Ecto neural progenitor cell (in vitro differentiated cells): Measurements from ENCODE around the gene BICRA.
"Not testable (repeated sequence)": the region's sequence is repeated elsewhere in the genome, so short reads cannot be mapped to it uniquely, and the experiment has no call there.

Experiments
- DNase-seq: peaks from one replicate; pipeline ENCODE4 v3.0.0-alpha.2; 2018; ENCODE audit warnings: low spot score

BICRA gene

GRCh38 chr19:47663435-47663910 is 54.5 kb downstream of the BICRA start:
- no peak for DNase-seq

- DNase-seq, result no peak
Measured at GRCh38 chr19:47663911-47664771, 55.2 kb downstream of the BICRA start.

- not testable (repeated sequence) for DNase-seq
Measured at GRCh38 chr19:47668556-47668955, 59.6 kb downstream of the BICRA start.

- DNase-seq, result no peak
Measured at GRCh38 chr19:47670736-47671135, 61.8 kb downstream of the BICRA start.

- no peak for DNase-seq
Measured at GRCh38 chr19:47671499-47671898, 62.6 kb downstream of the BICRA start.

- DNase-seq, result no peak
Measured at GRCh38 chr19:47673426-47673825, 64.5 kb downstream of the BICRA start.

- DNase-seq, result no peak
Measured at GRCh38 chr19:47674548-47674947, 65.6 kb downstream of the BICRA start.

GRCh38 chr19:47675271-47675670 is 66.3 kb downstream of the BICRA start:
- DNase-seq, result no peak

- DNase-seq, result no peak
Measured at GRCh38 chr19:47675859-47676258, 66.9 kb downstream of the BICRA start.

- no peak for DNase-seq
Measured at GRCh38 chr19:47676811-47677210, 67.9 kb downstream of the BICRA start.

- no peak for DNase-seq
Measured at GRCh38 chr19:47679251-47679900, 70.4 kb downstream of the BICRA start.

GRCh38 chr19:47679922-47680857 is 71.3 kb downstream of the BICRA start:
- no peak for DNase-seq

GRCh38 chr19:47680858-47681332 is 72.0 kb downstream of the BICRA start:
- no peak for DNase-seq

GRCh38 chr19:47681388-47681787 is 72.5 kb downstream of the BICRA start:
- DNase-seq, result no peak

- DNase-seq, result no peak
Measured at GRCh38 chr19:47681936-47682335, 73.0 kb downstream of the BICRA start.

- DNase-seq, result no peak
Measured at GRCh38 chr19:47682939-47683338, 74.0 kb downstream of the BICRA start.

- no peak for DNase-seq
Measured at GRCh38 chr19:47686679-47687450, 77.9 kb downstream of the BICRA start.

- no peak for DNase-seq
Measured at GRCh38 chr19:47687906-47688305, 79.0 kb downstream of the BICRA start.

- no peak for DNase-seq
Measured at GRCh38 chr19:47691090-47691489, 82.2 kb downstream of the BICRA start.

- no peak for DNase-seq
Measured at GRCh38 chr19:47691782-47692181, 82.8 kb downstream of the BICRA start.

- no peak for DNase-seq
Measured at GRCh38 chr19:47693489-47693888, 84.6 kb downstream of the BICRA start.
